ENCODE data around the gene LDB2. TPM values are rescaled to one million over a fixed set of nuclear protein-coding genes. Genes with fewer than 3 reads are reported as not detected.
"Not testable (repeated sequence)": the region's sequence is repeated elsewhere in the genome, so short reads cannot be mapped to it uniquely, and the experiment has no call there.

The LDB2 gene
- total RNA-seq, 1 donor, result 18.8 TPM

DNA sequence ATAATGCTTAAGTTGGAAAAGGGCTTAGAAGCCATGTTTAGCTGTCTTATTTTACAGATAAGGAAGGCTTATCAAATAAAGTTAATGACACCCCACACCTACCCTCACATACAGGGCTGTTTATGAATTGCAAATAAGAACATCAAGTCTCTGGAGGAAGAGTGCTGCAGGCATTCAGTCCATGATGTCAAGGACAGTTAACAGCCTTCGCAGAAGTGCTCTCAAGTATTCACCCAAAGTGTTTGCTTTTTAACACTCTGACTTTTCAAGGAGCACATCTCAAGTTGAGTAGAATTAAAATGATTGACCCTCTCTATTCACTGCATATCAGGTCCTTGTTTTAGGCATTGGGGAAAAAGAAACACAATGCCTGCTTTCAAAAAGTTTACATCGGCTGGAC lies 328.7 kb downstream of the LDB2 start:
- H3K27me3 ChIP-seq (ENCODE audit: insufficient read depth, low read length), result no peaks in the 10 kb centered on the region
- H3K4me2 ChIP-seq (ENCODE audit: insufficient read depth, low read length), result no peak overlapping the region
- H3K36me3 ChIP-seq (ENCODE audit: insufficient read depth, low read length), result no peaks in the 10 kb centered on the region
- no peaks in the 10 kb centered on the region for H3K79me2 ChIP-seq (ENCODE audit: insufficient read depth, low read length)
- H3K4me1 ChIP-seq (ENCODE audit: insufficient read depth, low read length), result peaks cover 15% of the 10 kb centered on the region
- no peak overlapping the region for H3K27ac ChIP-seq (ENCODE audit: low read depth, low read length)
- H3K9me3 ChIP-seq (ENCODE audit: low read depth, low read length), result no peaks in the 10 kb centered on the region
- DNase-seq (ENCODE audit: insufficient read length, low spot score, missing footprints), result no peak
- H4K20me1 ChIP-seq (ENCODE audit: insufficient read depth, low read length), result no peaks in the 10 kb centered on the region
- H3K4me3 ChIP-seq (ENCODE audit: insufficient read depth, low read length), result no peak overlapping the region
- no peak overlapping the region for H2AFZ ChIP-seq (ENCODE audit: low read length)
- TF ChIP-seq, protein P1, sequence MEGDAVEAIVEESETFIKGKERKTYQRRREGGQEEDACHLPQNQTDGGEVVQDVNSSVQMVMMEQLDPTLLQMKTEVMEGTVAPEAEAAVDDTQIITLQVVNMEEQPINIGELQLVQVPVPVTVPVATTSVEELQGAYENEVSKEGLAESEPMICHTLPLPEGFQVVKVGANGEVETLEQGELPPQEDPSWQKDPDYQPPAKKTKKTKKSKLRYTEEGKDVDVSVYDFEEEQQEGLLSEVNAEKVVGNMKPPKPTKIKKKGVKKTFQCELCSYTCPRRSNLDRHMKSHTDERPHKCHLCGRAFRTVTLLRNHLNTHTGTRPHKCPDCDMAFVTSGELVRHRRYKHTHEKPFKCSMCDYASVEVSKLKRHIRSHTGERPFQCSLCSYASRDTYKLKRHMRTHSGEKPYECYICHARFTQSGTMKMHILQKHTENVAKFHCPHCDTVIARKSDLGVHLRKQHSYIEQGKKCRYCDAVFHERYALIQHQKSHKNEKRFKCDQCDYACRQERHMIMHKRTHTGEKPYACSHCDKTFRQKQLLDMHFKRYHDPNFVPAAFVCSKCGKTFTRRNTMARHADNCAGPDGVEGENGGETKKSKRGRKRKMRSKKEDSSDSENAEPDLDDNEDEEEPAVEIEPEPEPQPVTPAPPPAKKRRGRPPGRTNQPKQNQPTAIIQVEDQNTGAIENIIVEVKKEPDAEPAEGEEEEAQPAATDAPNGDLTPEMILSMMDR (IDR thresholded peaks at IDR 0.05; ENCODE audit: extremely low read depth, low read depth, low read length), result no peak

DNA sequence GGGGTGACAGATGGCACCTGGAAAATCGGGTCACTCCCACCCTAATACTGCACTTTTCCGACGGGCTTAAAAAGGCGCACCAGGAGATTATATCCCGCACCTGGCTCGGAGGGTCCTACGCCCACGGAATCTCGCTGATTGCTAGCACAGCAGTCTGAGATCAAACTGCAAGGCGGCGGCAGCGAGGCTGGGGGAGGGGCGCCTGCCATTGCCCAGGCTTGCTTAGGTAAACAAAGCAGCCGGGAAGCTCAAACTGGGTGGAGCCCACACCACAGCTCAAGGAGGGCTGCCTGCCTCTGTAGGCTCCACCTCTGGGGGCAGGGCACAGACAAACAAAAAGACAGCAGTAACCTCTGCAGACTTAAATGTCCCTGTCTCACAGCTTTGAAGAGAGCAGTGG lies 341.1 kb downstream of the LDB2 start:
- H3K9me3 ChIP-seq (ENCODE audit: low read depth, low read length); H3K4me2 ChIP-seq (ENCODE audit: insufficient read depth, low read length); H3K27me3 ChIP-seq (ENCODE audit: insufficient read depth, low read length); H3K79me2 ChIP-seq (ENCODE audit: insufficient read depth, low read length); H3K4me3 ChIP-seq (ENCODE audit: insufficient read depth, low read length); H3K36me3 ChIP-seq (ENCODE audit: insufficient read depth, low read length); H3K27ac ChIP-seq (ENCODE audit: low read depth, low read length); H2AFZ ChIP-seq (ENCODE audit: low read length); H4K20me1 ChIP-seq (ENCODE audit: insufficient read depth, low read length); H3K4me1 ChIP-seq (ENCODE audit: insufficient read depth, low read length); DNase-seq (ENCODE audit: insufficient read length, low spot score, missing footprints): not testable (repeated sequence)

DNA sequence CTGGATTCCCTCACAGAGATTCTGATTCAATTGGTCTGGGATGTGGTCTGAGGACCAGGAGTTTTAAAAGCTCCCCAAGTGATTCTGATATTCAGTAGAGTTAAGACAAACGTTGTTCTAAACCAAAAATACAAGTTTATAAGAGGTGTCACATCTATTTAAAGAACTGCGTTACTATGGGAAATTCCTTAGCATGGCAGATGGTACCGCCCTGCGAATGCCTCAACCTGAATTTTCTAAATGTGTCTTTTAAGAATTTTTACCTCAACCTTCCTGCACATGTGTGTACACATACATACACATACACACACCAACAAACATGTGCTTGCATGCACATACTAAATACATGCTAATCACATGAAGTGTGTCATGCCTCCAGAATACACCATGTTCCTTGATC lies 343.3 kb downstream of the LDB2 start:
- no peak for DNase-seq (ENCODE audit: insufficient read length, low spot score, missing footprints)
- Histone ChIP-seq H3K4me1 (ENCODE audit: insufficient read depth, low read length) (no peaks in the 10 kb centered on the region), H3K27ac (ENCODE audit: low read depth, low read length) (no peak overlapping the region), H3K79me2 (ENCODE audit: insufficient read depth, low read length) (no peaks in the 10 kb centered on the region), H3K36me3 (ENCODE audit: insufficient read depth, low read length) (no peaks in the 10 kb centered on the region), H3K27me3 (ENCODE audit: insufficient read depth, low read length) (no peaks in the 10 kb centered on the region), H2AFZ (ENCODE audit: low read length) (no peak overlapping the region), H4K20me1 (ENCODE audit: insufficient read depth, low read length) (no peaks in the 10 kb centered on the region), H3K9me3 (ENCODE audit: low read depth, low read length) (no peaks in the 10 kb centered on the region), H3K4me2 (ENCODE audit: insufficient read depth, low read length) (no peak overlapping the region), H3K4me3 (ENCODE audit: insufficient read depth, low read length) (no peak overlapping the region)
- TF ChIP-seq, protein P1 (IDR thresholded peaks at IDR 0.05; ENCODE audit: extremely low read depth, low read depth, low read length), result no peak

DNA sequence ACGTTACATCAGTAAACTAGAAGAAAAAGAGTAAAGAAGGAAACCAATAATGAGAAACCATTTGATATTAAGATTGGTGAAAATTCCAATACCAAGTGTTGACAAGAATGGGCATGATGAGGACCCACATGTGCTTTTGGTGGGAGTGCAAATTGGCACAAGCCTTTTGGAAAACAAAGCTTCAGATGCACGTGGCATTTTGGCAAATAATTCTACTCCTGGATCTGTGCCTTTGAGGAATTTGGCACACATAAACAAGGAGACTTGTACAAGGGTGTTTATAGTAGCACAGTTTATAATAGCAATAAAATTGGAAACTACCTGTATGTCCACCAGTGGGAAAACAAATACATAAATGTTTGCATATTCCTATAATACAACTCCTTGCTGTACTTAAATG lies 347.9 kb downstream of the LDB2 start:
- Histone ChIP-seq H3K27me3 (ENCODE audit: insufficient read depth, low read length) (no peaks in the 10 kb centered on the region), H3K4me3 (ENCODE audit: insufficient read depth, low read length) (no peak overlapping the region), H3K4me1 (ENCODE audit: insufficient read depth, low read length) (no peaks in the 10 kb centered on the region), H3K27ac (ENCODE audit: low read depth, low read length) (no peak overlapping the region), H3K4me2 (ENCODE audit: insufficient read depth, low read length) (no peak overlapping the region), H3K9me3 (ENCODE audit: low read depth, low read length) (no peaks in the 10 kb centered on the region), H3K79me2 (ENCODE audit: insufficient read depth, low read length) (no peaks in the 10 kb centered on the region), H3K36me3 (ENCODE audit: insufficient read depth, low read length) (no peaks in the 10 kb centered on the region), H4K20me1 (ENCODE audit: insufficient read depth, low read length) (no peaks in the 10 kb centered on the region), H2AFZ (ENCODE audit: low read length) (no peak overlapping the region)
- TF ChIP-seq, protein P1 (IDR thresholded peaks at IDR 0.05; ENCODE audit: extremely low read depth, low read depth, low read length), result no peak
- DNase-seq (ENCODE audit: insufficient read length, low spot score, missing footprints), result no peak

Measured in osteoblast (primary cell).